HFFc6 (cell line): ENCODE results near the gene PTPRN2. TPM values are rescaled to one million over a fixed set of nuclear protein-coding genes. Genes with fewer than 3 reads are reported as not detected.

Experiments used
- DNase-seq: peaks from one replicate; pipeline ENCODE4 v3.0.0-alpha.2; 2018
- H3K27ac Mint-ChIP-seq: 2 replicates; pipeline ENCODE4 v1.8.0; 2020; ENCODE audit warnings: mild to moderate bottlenecking, mixed read lengths
- H3K27me3 Mint-ChIP-seq: 2 replicates; pipeline ENCODE4 v1.8.0; 2021; ENCODE audit warnings: mild to moderate bottlenecking, moderate library complexity, mixed read lengths; ENCODE audit not compliant: insufficient read depth
- H3K36me3 Mint-ChIP-seq: 2 replicates; pipeline ENCODE4 v1.8.0; 2021; ENCODE audit warnings: low read depth, mixed read lengths
- H3K4me1 Mint-ChIP-seq: 2 replicates; pipeline ENCODE4 v1.8.0; 2020; ENCODE audit warnings: low read depth, mixed read lengths
- H3K4me3 Mint-ChIP-seq: 2 replicates; pipeline ENCODE4 v1.8.0; 2020; ENCODE audit warnings: mild to moderate bottlenecking, moderate library complexity, mixed read lengths
- H3K9me3 Mint-ChIP-seq: 2 replicates; pipeline ENCODE4 v1.8.0; 2020; ENCODE audit warnings: mild to moderate bottlenecking, mixed read lengths
- CTCF ChIP-seq: fragments of 200-600 bp; sonication (generic); IDR thresholded peaks from 2 replicates; pipeline ENCODE4 v1.5.0; 2021; ENCODE audit warnings: antibody characterized with exemption, mild to moderate bottlenecking
- total RNA-seq, 6 experiments: library from RNA; stranded (reverse); fragmentation: NEBNext Ultra II Directional; extraction: Animal tissue kit (Norgen Biotek cat#: 25700); gene quantifications; 2 replicates in 1 of 6; 3 replicates in 5 of 6; pipeline ENCODE4 v1.2.3, GENCODE V29; 2021

PTPRN2 gene
- total RNA-seq, 6 experiments from 2014 or later, result 0.05 to 0.27 (median 0.23) TPM

- Mint-ChIP-seq H3K9me3 (peaks cover 34% of the 10 kb centered on the region), H3K4me1 (no peaks in the 10 kb centered on the region), H3K27ac (no peak overlapping the region), H3K36me3 (peaks cover 6% of the 10 kb centered on the region), H3K27me3 (0 out of 2 replicates have a peak, but pooled peaks cover 2% of the 10 kb centered on the region), H3K4me3 (no peak overlapping the region)
- no peak for DNase-seq
- no peak for TF ChIP-seq CTCF
Observed at GRCh38 chr7:158556721-158557440, 30.7 kb downstream of the PTPRN2 start.

GRCh38 chr7:158555034-158555520 is 32.5 kb downstream of the PTPRN2 start:
- Mint-ChIP-seq H3K9me3 (peaks cover 40% of the 10 kb centered on the region), H3K4me1 (no peaks in the 10 kb centered on the region), H3K27ac (no peak overlapping the region), H3K4me3 (no peak overlapping the region), H3K27me3 (peaks cover 5% of the 10 kb centered on the region; the same call in 1 of the 2 replicates), H3K36me3 (peaks cover 6% of the 10 kb centered on the region)
- TF ChIP-seq CTCF, result no peak
- no peak for DNase-seq

- Mint-ChIP-seq H3K27ac (no peak overlapping the region), H3K4me3 (no peak overlapping the region), H3K4me1 (no peaks in the 10 kb centered on the region), H3K9me3 (peaks cover 41% of the 10 kb centered on the region), H3K27me3 (peaks cover 5% of the 10 kb centered on the region; the same call in 1 of the 2 replicates), H3K36me3 (peaks cover 3% of the 10 kb centered on the region)
- no peak for TF ChIP-seq CTCF
- DNase-seq, result no peak
Observed at GRCh38 chr7:158550886-158551452, 36.7 kb downstream of the PTPRN2 start.

GRCh38 chr7:158550394-158550700 is 37.3 kb downstream of the PTPRN2 start:
- DNase-seq, result no peak
- Mint-ChIP-seq H3K27me3 (peaks cover 5% of the 10 kb centered on the region; the same call in 1 of the 2 replicates), H3K4me1 (no peaks in the 10 kb centered on the region), H3K36me3 (no peaks in the 10 kb centered on the region; the same call in 1 of the 2 replicates), H3K9me3 (peaks cover 34% of the 10 kb centered on the region), H3K4me3 (no peak overlapping the region), H3K27ac (no peak overlapping the region)
- no peak for TF ChIP-seq CTCF

GRCh38 chr7:158549616-158550393 is 37.8 kb downstream of the PTPRN2 start:
- no peaks in the 10 kb centered on the region; the same call in 1 of the 2 replicates for H3K36me3 Mint-ChIP-seq
- no peak for TF ChIP-seq CTCF

More at GRCh38 chr7:158549616-158550393, 37.8 kb downstream of the PTPRN2 start:
- Mint-ChIP-seq H3K9me3 (peaks cover 32% of the 10 kb centered on the region), H3K4me1 (no peaks in the 10 kb centered on the region), H3K27ac (no peak overlapping the region), H3K27me3 (peaks cover 3% of the 10 kb centered on the region; the same call in 1 of the 2 replicates), H3K4me3 (no peak overlapping the region)
- DNase-seq, result no peak
